ENCODE results near the gene STRN. TPM values are rescaled to one million over a fixed set of nuclear protein-coding genes. Genes with fewer than 3 reads are reported as not detected.

Gene STRN
- total RNA-seq, 5 donors from 2014 or later (not counting 1 experiment from before 2014, with no cell fraction given): 27.8 to 31.5 (median 28.6) TPM

GRCh38 chr2:36960005-36960675, 6.2 kb downstream of the STRN start:
- WGBS (ENCODE audit: insufficient coverage): no CpG with 5 or more reads among the region's 2 CpGs
- H3K4me3 ChIP-seq (ENCODE audit: control insufficient read depth in 1 of 2, extremely low read depth in 1 of 2, low read length in 1 of 2): no peak overlapping the region
- H3K27ac Mint-ChIP-seq: no peak overlapping the region
- CTCF ChIA-PET: no interaction called here
- no peak for DNase-seq
- POLR2A ChIA-PET: no interaction called here
- peaks cover 14% of the 10 kb centered on the region for H3K36me3 Mint-ChIP-seq
- H3K4me1 Mint-ChIP-seq: peaks cover 75 to 77% (median 77%) of the 10 kb centered on the region in 3 donors
- H3K4me3 Mint-ChIP-seq: no peak overlapping the region
- no peaks in the 10 kb centered on the region for H3K36me3 ChIP-seq (ENCODE audit: control insufficient read depth in 2 of 2, extremely low read depth in 1 of 2, insufficient read depth in 1 of 2, low read length in 1 of 2)
- H3K4me1 ChIP-seq (ENCODE audit: control insufficient read depth in 1 of 2, extremely low read depth in 1 of 2, insufficient read depth in 2 of 2, low read length in 2 of 2): peaks cover 7 to 11% of the 10 kb centered on the region in 2 experiments
- no peaks in the 10 kb centered on the region for H3K9me3 Mint-ChIP-seq
- no peak for ATAC-seq (replicated peaks in 1 of 4)
- H3K27ac ChIP-seq (ENCODE audit: low read length): no peak overlapping the region
- no peaks in the 10 kb centered on the region for H3K9me3 ChIP-seq
- H3K27me3 ChIP-seq (replicated peaks in 1 of 2; ENCODE audit: control insufficient read depth in 2 of 2, extremely low read depth in 1 of 2, insufficient read depth in 2 of 2, low read length in 1 of 2): no peaks in the 10 kb centered on the region
- H3K27me3 Mint-ChIP-seq: no peaks in the 10 kb centered on the region

- peaks cover 0 to 8% of the 10 kb centered on the region in 2 donors for H3K36me3 ChIP-seq (ENCODE audit: control insufficient read depth in 2 of 2, extremely low read depth in 1 of 2, insufficient read depth in 1 of 2, low read length in 1 of 2)
- no peak overlapping the region for H3K4me3 ChIP-seq (ENCODE audit: control insufficient read depth in 1 of 2, extremely low read depth in 1 of 2, low read length in 1 of 2)
- no peak for ATAC-seq (replicated peaks in 1 of 4)
- H3K9me3 ChIP-seq: no peaks in the 10 kb centered on the region
- H3K27ac ChIP-seq (ENCODE audit: low read length): no peak overlapping the region
- H3K27ac Mint-ChIP-seq: no peak overlapping the region
- ChIA-PET CTCF (interaction anchor here (0.6 to 1.1 kb wide), 3 partner anchors 22 to 249 kb away, joined by 3 to 4 read pairs (median 4); no protein-coding TSS in a partner anchor), POLR2A (interaction anchor here in 1 of 2 donors (0.6 kb wide), 2 partner anchors 8 to 1522 kb away, joined by 3 to 5 read pairs; no protein-coding TSS in a partner anchor)
- H3K4me1 Mint-ChIP-seq: peaks cover 57 to 63% (median 59%) of the 10 kb centered on the region in 3 donors
- H3K36me3 Mint-ChIP-seq: peaks cover 23% of the 10 kb centered on the region
- H3K4me1 ChIP-seq (ENCODE audit: control insufficient read depth in 1 of 2, extremely low read depth in 1 of 2, insufficient read depth in 2 of 2, low read length in 2 of 2): peaks cover 0 to 2% of the 10 kb centered on the region in 2 experiments
- H3K4me3 Mint-ChIP-seq: no peak overlapping the region
- H3K9me3 Mint-ChIP-seq: no peaks in the 10 kb centered on the region
- no peaks in the 10 kb centered on the region for H3K27me3 Mint-ChIP-seq
- 100% methylated on average over 1 of the region's 6 CpGs for WGBS (ENCODE audit: insufficient coverage)
- no peak for DNase-seq
- H3K27me3 ChIP-seq (replicated peaks in 1 of 2; ENCODE audit: control insufficient read depth in 2 of 2, extremely low read depth in 1 of 2, insufficient read depth in 2 of 2, low read length in 1 of 2): no peaks in the 10 kb centered on the region
These were observed 11.2 kb downstream of the STRN start for GRCh38 chr2:36954977-36955607.

GRCh38 chr2:36952748-36953197, 13.6 kb downstream of the STRN start:
- WGBS (ENCODE audit: insufficient coverage): no CpG with 5 or more reads among the region's 3 CpGs
- Histone ChIP-seq H3K4me3 (ENCODE audit: control insufficient read depth in 1 of 2, extremely low read depth in 1 of 2, low read length in 1 of 2) (no peak overlapping the region), H3K27ac (ENCODE audit: low read length) (no peak overlapping the region), H3K36me3 (ENCODE audit: control insufficient read depth in 2 of 2, extremely low read depth in 1 of 2, insufficient read depth in 1 of 2, low read length in 1 of 2) (peaks cover 0 to 8% of the 10 kb centered on the region in 2 donors), H3K4me1 (ENCODE audit: control insufficient read depth in 1 of 2, extremely low read depth in 1 of 2, insufficient read depth in 2 of 2, low read length in 2 of 2) (peaks cover 0 to 2% of the 10 kb centered on the region in 2 experiments), H3K27me3 (replicated peaks in 1 of 2; ENCODE audit: control insufficient read depth in 2 of 2, extremely low read depth in 1 of 2, insufficient read depth in 2 of 2, low read length in 1 of 2) (no peaks in the 10 kb centered on the region), H3K9me3 (no peaks in the 10 kb centered on the region)
- no peak overlapping the region for H3K27ac Mint-ChIP-seq
- ATAC-seq (replicated peaks in 1 of 4) (no peak), DNase-seq (no peak)
- no peak overlapping the region for H3K4me3 Mint-ChIP-seq
- ChIA-PET POLR2A (no interaction called here), CTCF (no interaction called here)
- peaks cover 13% of the 10 kb centered on the region for H3K36me3 Mint-ChIP-seq
- no peaks in the 10 kb centered on the region for H3K27me3 Mint-ChIP-seq
- peaks cover 57 to 67% (median 58%) of the 10 kb centered on the region in 3 donors for H3K4me1 Mint-ChIP-seq
- no peaks in the 10 kb centered on the region for H3K9me3 Mint-ChIP-seq

- H3K27ac Mint-ChIP-seq: peak overlapping the region in 1 of 2 donors; percentile 48
- Histone ChIP-seq H3K27ac (ENCODE audit: low read length) (no peak overlapping the region), H3K27me3 (replicated peaks in 1 of 2; ENCODE audit: control insufficient read depth in 2 of 2, extremely low read depth in 1 of 2, insufficient read depth in 2 of 2, low read length in 1 of 2) (no peaks in the 10 kb centered on the region), H3K9me3 (no peaks in the 10 kb centered on the region), H3K4me3 (ENCODE audit: control insufficient read depth in 1 of 2, extremely low read depth in 1 of 2, low read length in 1 of 2) (no peak overlapping the region), H3K36me3 (ENCODE audit: control insufficient read depth in 2 of 2, extremely low read depth in 1 of 2, insufficient read depth in 1 of 2, low read length in 1 of 2) (peaks cover 0 to 8% of the 10 kb centered on the region in 2 donors), H3K4me1 (ENCODE audit: control insufficient read depth in 1 of 2, extremely low read depth in 1 of 2, insufficient read depth in 2 of 2, low read length in 2 of 2) (peaks cover 0 to 2% of the 10 kb centered on the region in 2 experiments)
- H3K4me3 Mint-ChIP-seq: no peak overlapping the region
- H3K4me1 Mint-ChIP-seq: peaks cover 53 to 61% (median 58%) of the 10 kb centered on the region in 3 donors
- DNase-seq (no peak), ATAC-seq (replicated peaks in 1 of 4) (no peak)
- no peaks in the 10 kb centered on the region for H3K27me3 Mint-ChIP-seq
- no peaks in the 10 kb centered on the region for H3K9me3 Mint-ChIP-seq
- peaks cover 13% of the 10 kb centered on the region for H3K36me3 Mint-ChIP-seq
- CTCF ChIA-PET: no interaction called here
- POLR2A ChIA-PET: interaction anchor here in 1 of 2 donors (0.7 kb wide), 1 partner anchor 1082 kb away, joined by 12 read pairs; no protein-coding TSS in a partner anchor
- WGBS (ENCODE audit: insufficient coverage): 84% methylated on average over 4 of the region's 7 CpGs
These were observed 14.8 kb downstream of the STRN start for GRCh38 chr2:36951574-36951973.

DNA sequence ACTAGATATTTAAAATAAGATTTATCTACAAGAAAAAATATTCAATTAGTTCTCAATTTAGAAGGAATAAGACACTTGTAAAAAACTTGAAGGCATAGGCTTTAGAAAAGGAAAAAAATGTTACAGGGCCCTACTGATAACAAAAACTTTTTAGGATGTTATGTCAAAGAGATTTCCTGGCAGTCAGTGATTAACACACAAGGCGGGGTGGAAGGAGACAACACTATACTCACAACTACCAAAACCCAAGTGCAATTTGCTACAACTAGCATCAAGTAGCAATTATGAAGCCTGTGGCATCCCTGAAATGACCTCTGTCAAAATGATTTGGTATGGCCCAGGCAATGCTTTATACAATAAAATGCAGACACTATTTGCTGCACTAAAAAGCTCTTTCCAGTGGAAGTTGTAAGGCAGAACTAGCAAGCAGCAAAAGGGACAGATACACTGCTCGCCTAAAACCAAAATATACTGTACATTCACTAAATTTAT, 15.3 kb downstream of the STRN start:
- ATAC-seq (replicated peaks in 1 of 4) (no peak), DNase-seq (no peak)
- Histone ChIP-seq H3K4me1 (ENCODE audit: control insufficient read depth in 1 of 2, extremely low read depth in 1 of 2, insufficient read depth in 2 of 2, low read length in 2 of 2) (peaks cover 0 to 2% of the 10 kb centered on the region in 2 experiments), H3K4me3 (ENCODE audit: control insufficient read depth in 1 of 2, extremely low read depth in 1 of 2, low read length in 1 of 2) (no peak overlapping the region), H3K36me3 (ENCODE audit: control insufficient read depth in 2 of 2, extremely low read depth in 1 of 2, insufficient read depth in 1 of 2, low read length in 1 of 2) (peaks cover 0 to 8% of the 10 kb centered on the region in 2 donors), H3K27ac (ENCODE audit: low read length) (no peak overlapping the region), H3K27me3 (replicated peaks in 1 of 2; ENCODE audit: control insufficient read depth in 2 of 2, extremely low read depth in 1 of 2, insufficient read depth in 2 of 2, low read length in 1 of 2) (no peaks in the 10 kb centered on the region), H3K9me3 (no peaks in the 10 kb centered on the region)
- no peaks in the 10 kb centered on the region for H3K27me3 Mint-ChIP-seq
- no CpG with 5 or more reads among the region's 2 CpGs for WGBS (ENCODE audit: insufficient coverage)
- H3K9me3 Mint-ChIP-seq: no peaks in the 10 kb centered on the region
- H3K27ac Mint-ChIP-seq: peak overlapping the region in 1 of 2 donors; percentile 29
- peaks cover 49 to 58% (median 56%) of the 10 kb centered on the region in 3 donors for H3K4me1 Mint-ChIP-seq
- CTCF ChIA-PET: no interaction called here
- H3K4me3 Mint-ChIP-seq: no peak overlapping the region
- POLR2A ChIA-PET: no interaction called here
- peaks cover 13% of the 10 kb centered on the region for H3K36me3 Mint-ChIP-seq

- Mint-ChIP-seq H3K4me1 (peaks cover 40 to 47% (median 47%) of the 10 kb centered on the region in 3 donors), H3K9me3 (no peaks in the 10 kb centered on the region), H3K4me3 (no peak overlapping the region), H3K27ac (peak overlapping the region in 1 of 2 donors; percentile 66), H3K27me3 (no peaks in the 10 kb centered on the region), H3K36me3 (peaks cover 11% of the 10 kb centered on the region)
- POLR2A ChIA-PET: interaction anchor here in 1 of 2 donors (0.5 kb wide), 1 partner anchor 349 kb away, joined by 3 read pairs; no protein-coding TSS in a partner anchor
- no peaks in the 10 kb centered on the region for H3K9me3 ChIP-seq
- no peaks in the 10 kb centered on the region for H3K27me3 ChIP-seq (replicated peaks in 1 of 2; ENCODE audit: control insufficient read depth in 2 of 2, extremely low read depth in 1 of 2, insufficient read depth in 2 of 2, low read length in 1 of 2)
- H3K27ac ChIP-seq (ENCODE audit: low read length): no peak overlapping the region
- H3K4me1 ChIP-seq (ENCODE audit: control insufficient read depth in 1 of 2, extremely low read depth in 1 of 2, insufficient read depth in 2 of 2, low read length in 2 of 2): peaks cover 0 to 2% of the 10 kb centered on the region in 2 experiments
- no peak overlapping the region for H3K4me3 ChIP-seq (ENCODE audit: control insufficient read depth in 1 of 2, extremely low read depth in 1 of 2, low read length in 1 of 2)
- ATAC-seq (replicated peaks in 1 of 4) (no peak), DNase-seq (no peak)
- CTCF ChIA-PET: interaction anchor here in 1 of 2 donors (0.7 kb wide), 1 partner anchor 97 kb away, joined by 3 read pairs; no protein-coding TSS in a partner anchor
- WGBS (ENCODE audit: insufficient coverage): 67% methylated on average over 1 of the region's 1 CpG
- H3K36me3 ChIP-seq (ENCODE audit: control insufficient read depth in 2 of 2, extremely low read depth in 1 of 2, insufficient read depth in 1 of 2, low read length in 1 of 2): peaks cover 0 to 8% of the 10 kb centered on the region in 2 donors
These were observed 16.5 kb downstream of the STRN start for GRCh38 chr2:36949845-36950244.
